GM12801 (cell line): ENCODE data around the gene PPP2R1B.

Source experiments
- CTCF ChIP-seq: IDR thresholded peaks from one replicate; pipeline ENCODE4 v1.5.1; 2011; ENCODE audit warnings: control low read depth; ENCODE audit not compliant: insufficient read length; ENCODE audit errors: extremely low read depth

PPP2R1B gene

GRCh38 chr11:111808063-111808588 is 41.9 kb upstream of the PPP2R1B start:
- TF ChIP-seq CTCF: no peak

DNA sequence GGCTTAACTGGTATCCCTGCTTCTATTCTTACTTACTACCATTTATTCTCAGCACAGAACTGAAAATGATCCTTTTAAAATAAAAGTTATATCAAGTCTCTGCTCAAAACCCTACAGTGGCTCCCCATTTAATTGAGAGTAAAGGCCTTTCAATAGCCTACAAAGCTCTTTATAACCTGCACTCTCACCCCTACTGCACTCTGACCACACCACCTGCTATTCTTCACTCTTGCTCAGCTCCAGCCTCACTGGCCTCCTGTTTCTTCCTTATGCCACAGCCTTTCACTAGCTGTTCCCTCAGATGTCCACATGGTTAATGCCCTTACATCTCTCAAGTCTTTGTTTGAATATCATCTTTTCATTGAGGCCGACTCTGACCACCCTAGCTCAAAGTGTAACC is 40.9 kb upstream of the PPP2R1B start:
- no peak for TF ChIP-seq CTCF

DNA sequence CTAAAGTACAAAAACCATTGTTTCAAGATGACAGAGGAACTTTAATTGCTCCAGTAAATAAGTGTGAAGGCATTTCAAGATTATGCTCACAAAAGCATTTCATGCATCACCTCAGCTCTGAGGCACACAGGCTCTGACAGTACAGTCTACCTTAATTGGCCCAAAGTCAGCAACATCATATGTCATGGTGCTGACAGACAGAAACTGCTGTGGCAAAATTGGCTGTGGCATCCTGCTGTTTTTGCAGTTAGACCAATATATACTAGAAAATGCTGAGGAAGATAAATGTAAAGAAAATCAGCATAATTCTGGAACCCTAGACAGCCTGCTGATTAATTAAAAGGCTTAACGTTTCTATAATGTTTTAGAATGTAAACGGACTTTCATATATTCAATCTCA is 34.9 kb upstream of the PPP2R1B start:
- no peak for TF ChIP-seq CTCF

DNA sequence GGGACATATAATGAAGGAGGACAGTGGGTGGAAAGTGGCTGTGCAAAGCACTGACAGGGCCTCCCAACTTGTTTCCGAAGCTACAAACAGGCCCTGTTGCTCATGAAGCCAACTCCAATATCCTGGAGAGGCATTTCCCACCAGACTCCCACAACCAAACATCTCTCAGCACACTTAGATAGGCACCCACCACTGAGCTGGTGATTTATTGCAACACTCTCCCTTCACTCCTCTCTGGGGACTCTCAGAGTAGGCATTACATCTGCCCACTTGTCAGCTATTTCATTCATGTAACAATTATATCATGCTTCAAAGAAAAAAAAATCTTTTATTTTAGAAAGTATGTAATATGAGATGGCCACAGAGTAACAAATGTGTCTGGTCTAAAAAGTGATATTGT is 32.1 kb upstream of the PPP2R1B start:
- no peak for TF ChIP-seq CTCF

DNA sequence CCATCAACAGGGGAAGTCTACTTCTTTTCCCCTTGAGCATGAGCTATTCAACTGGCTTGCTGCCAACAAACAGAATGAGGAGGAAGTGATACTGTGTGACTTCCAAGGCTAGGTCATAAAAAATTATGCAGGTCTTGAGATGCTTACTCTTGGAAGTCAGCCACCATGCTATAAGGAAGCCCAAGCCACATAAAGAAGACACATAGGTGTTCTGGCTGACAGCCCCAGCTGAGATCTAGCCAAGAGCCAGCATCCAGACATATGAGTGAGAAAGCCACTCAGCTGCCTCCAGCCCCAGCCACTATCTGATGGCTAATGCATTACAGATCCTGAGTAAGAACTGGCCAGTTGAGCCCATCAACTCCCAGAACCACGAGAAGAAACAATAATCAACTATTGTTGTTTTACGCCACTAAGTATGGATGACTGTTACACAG is 31.0 kb upstream of the PPP2R1B start:
- TF ChIP-seq CTCF: no peak

GRCh38 chr11:111796696-111797095 is 30.5 kb upstream of the PPP2R1B start:
- TF ChIP-seq CTCF: no peak

DNA sequence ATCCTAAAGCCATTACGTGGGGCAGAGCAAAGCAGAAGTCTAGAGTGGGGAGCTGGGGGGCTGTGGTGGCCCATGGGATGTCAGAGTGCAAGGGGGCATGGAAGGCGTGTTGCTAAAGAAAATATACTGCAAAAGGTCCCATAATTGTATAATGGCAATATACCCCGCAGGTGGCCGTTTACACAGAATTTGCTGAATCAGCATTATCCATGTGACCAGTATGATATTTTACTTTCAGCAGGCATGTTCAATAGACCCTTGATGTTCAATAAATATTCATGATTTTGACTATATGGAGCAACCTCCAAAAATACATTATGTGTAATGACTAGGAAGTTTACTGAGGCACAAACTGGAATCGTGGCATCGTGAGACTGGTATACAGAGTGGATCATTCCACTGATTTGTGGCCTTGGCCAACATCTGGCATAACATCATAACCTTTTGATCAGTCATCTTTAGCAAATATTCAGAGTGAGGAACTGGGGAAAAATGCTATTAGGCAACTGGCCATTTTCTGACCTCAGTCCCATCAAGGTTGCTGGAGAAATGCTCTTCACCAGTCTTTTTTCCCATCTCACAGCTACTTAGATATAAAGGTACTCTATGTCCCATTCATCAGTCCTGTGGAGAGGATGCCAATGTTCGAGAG is 29.3 kb upstream of the PPP2R1B start:
- TF ChIP-seq CTCF: no peak
